IPS-15b (cell line): Measurements from ENCODE around the gene RAD51B.

Source experiments
- H3K27me3 ChIP-seq: one replicate; pipeline ENCODE4 v1.6.1; 2013; ENCODE audit warnings: low read length; ENCODE audit not compliant: control insufficient read depth, insufficient read depth
- H3K36me3 ChIP-seq: one replicate; pipeline ENCODE4 v1.6.1; 2013; ENCODE audit warnings: low read length; ENCODE audit not compliant: control insufficient read depth, insufficient read depth
- H3K4me1 ChIP-seq: one replicate; pipeline ENCODE4 v1.6.1; 2013; ENCODE audit warnings: mild to moderate bottlenecking, low read length; ENCODE audit not compliant: control insufficient read depth, insufficient read depth
- H3K4me3 ChIP-seq: one replicate; pipeline ENCODE4 v1.5.1; 2013; ENCODE audit warnings: low read depth, low read length
- H3K9ac ChIP-seq: one replicate; pipeline ENCODE4 v1.6.1; 2013; ENCODE audit warnings: low read depth, mild to moderate bottlenecking, low read length
- H3K9me3 ChIP-seq: one replicate; pipeline ENCODE4 v1.6.1; 2013; ENCODE audit warnings: mild to moderate bottlenecking, low read length; ENCODE audit not compliant: control insufficient read depth, insufficient read depth

RAD51B gene

DNA sequence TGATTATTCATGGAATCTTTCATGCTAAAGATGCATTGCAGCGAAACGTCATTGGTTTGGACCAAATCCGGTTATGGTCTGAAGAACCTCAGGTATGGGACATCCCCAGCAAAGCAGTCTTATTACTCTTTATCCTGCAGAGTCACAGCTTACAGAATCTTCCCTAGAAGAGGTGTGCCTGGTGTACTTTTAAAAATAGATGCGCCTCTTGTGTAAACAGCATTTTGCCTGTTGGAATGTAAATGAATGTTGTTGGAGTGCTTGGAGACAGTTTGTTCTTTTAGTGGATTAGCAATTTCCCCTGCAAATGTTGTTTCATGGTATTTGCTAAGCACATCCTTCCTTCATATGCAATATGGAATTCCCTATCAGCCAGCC lies 730.7 kb downstream of the RAD51B start:
- Histone ChIP-seq H3K36me3 (no peaks in the 10 kb centered on the region), H3K4me1 (peaks cover 20% of the 10 kb centered on the region), H3K4me3 (no peak overlapping the region), H3K9ac (no peak overlapping the region), H3K27me3 (peaks cover 3% of the 10 kb centered on the region), H3K9me3 (no peaks in the 10 kb centered on the region)

DNA sequence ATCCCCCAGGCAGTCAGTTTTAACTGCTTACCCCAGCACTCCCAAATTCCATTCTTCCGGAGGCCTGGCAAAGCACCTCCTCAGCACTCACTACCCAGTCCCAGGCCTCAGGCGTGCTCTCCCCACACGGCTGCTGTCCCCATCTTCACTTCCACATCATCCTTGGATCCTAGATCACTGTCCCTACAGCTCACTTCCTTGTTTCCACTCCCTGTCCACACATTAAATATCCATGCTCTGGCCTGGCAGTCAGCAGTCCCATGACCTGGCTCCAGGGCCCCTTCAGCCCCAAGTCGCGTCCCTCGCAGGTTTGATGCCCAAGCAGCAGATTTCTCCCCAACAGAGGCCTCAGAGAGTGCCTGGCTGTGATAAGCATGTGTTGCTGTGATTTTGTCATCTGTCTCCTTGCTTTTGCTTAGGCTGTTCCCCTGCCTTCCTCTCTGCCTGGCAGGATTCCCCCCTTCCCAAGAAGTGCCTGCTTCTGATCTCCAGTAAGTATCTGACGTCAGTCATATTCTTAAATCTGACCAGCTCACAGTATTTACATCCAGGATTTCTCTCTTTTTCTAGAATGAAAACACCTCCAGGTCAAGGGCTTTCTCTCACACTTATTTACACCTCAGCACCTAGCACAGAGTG lies 731.6 kb downstream of the RAD51B start:
- no peak overlapping the region for H3K9ac ChIP-seq
- H3K4me3 ChIP-seq = no peak overlapping the region
- peaks cover 3% of the 10 kb centered on the region for H3K27me3 ChIP-seq
- peaks cover 20% of the 10 kb centered on the region for H3K4me1 ChIP-seq
- no peaks in the 10 kb centered on the region for H3K36me3 ChIP-seq
- no peaks in the 10 kb centered on the region for H3K9me3 ChIP-seq

DNA sequence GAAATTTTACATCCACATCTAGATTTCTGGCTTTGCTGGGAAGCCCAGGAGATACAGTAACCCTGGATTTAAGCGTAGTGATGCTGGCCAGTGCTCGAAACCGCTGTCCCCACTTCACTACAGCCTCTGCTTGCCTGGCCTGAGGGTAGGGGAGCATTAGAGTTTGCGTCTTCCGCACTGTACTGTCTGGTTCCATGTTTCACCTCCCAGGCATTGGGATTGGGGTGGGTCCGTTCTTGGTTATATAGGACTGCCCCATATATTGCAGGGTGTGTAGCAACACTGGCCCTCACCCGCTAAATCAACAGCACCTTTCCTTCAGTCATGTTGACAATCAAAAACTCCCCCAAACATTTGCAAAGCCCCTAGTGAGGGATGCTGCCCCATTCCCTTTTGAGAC lies 732.5 kb downstream of the RAD51B start:
- H3K9me3 ChIP-seq = no peaks in the 10 kb centered on the region
- H3K36me3 ChIP-seq = no peaks in the 10 kb centered on the region
- no peaks in the 10 kb centered on the region for H3K27me3 ChIP-seq
- H3K4me1 ChIP-seq = peaks cover 20% of the 10 kb centered on the region
- H3K4me3 ChIP-seq = no peak overlapping the region
- no peak overlapping the region for H3K9ac ChIP-seq

DNA sequence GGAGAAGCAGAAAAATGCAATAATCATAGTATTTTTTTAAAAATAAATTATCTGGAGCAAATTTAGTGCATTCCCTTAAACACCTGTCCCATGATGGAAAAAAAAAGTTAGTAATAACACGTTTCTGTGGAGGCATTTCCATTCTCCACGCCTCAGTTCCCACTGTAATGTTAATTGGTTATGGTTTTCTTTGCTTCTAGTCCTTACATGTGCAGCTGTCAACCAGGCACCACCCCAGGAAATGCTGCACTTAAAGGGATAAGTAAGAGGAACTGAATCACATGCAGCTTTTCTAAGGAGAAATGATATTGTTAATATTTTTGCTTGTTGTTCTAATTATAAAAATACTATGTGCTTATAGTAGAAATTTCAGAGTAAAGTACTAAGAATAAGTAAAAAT lies 733.0 kb downstream of the RAD51B start:
- Histone ChIP-seq H3K4me1 (peaks cover 20% of the 10 kb centered on the region), H3K9me3 (no peaks in the 10 kb centered on the region), H3K36me3 (no peaks in the 10 kb centered on the region), H3K9ac (no peak overlapping the region), H3K27me3 (no peaks in the 10 kb centered on the region), H3K4me3 (no peak overlapping the region)

DNA sequence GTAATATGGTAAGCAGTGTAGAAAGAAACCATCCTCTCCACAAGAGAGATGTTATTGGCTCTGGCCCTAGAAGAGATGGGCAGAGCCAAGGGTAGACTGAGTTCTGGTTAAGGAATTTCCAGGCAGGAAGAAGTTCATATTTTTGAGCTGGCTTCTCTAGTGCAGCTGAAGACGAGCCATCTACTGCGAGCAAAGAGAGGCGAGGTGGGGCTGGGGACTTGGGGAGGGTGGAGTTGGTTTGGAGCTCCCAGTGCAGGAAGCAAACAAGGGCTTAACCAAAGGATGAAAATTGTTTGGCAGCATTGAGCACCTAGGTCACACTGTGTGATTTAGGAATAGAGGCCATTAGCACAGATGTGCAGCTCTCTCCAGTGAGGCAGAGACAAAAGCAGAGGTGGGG lies 733.7 kb downstream of the RAD51B start:
- peaks cover 20% of the 10 kb centered on the region for H3K4me1 ChIP-seq

DNA sequence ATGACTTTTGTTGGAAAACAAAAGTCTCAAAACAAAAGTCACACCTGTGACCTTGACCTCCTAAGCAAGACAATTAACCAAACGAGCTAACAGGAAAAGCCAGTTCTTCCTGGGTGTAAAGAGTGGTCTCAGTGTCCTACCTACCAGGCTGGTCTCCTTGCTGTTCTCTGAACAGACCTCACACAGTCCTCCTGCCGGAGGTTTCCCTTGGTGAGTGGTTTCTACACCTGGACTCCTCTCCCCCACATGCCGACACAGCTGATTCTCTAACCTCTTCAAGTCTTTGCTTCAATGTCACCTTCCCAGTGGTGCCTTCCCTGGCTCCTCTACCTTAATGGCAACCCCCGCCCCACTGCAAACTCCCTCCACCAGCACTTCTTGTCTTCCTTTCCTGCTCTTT lies 734.7 kb downstream of the RAD51B start:
- H3K27me3 ChIP-seq = no peaks in the 10 kb centered on the region
- H3K36me3 ChIP-seq = no peaks in the 10 kb centered on the region
- H3K4me3 ChIP-seq = no peak overlapping the region
- no peaks in the 10 kb centered on the region for H3K9me3 ChIP-seq
- H3K9ac ChIP-seq = no peak overlapping the region
- H3K4me1 ChIP-seq = peaks cover 13% of the 10 kb centered on the region

More for the DNA sequence above, 733.7 kb downstream of the RAD51B start:
- Histone ChIP-seq H3K4me3 (no peak overlapping the region), H3K27me3 (no peaks in the 10 kb centered on the region), H3K36me3 (no peaks in the 10 kb centered on the region), H3K9ac (no peak overlapping the region), H3K9me3 (no peaks in the 10 kb centered on the region)

DNA sequence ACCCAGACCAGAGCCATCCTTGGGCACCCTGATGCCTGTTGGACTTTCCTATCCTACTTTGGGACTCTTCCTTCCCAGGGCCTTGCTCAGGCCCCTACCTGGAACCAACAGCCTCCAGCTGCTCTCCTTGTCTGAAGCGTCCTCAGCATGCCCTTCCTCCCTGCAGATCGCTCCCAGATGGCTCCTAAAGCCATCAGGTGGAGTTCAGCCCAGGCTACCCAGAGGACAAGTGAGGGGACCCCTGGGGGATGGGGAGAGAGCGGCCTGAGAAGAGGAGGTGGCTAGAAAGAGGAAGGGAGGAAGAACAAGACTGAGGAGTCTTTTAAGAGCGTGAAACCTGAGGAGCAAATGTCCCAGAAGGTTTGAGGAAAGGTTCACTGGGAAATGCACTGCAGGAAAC lies 736.7 kb downstream of the RAD51B start:
- no peaks in the 10 kb centered on the region for H3K9me3 ChIP-seq
- no peak overlapping the region for H3K9ac ChIP-seq
- no peaks in the 10 kb centered on the region for H3K27me3 ChIP-seq
- no peaks in the 10 kb centered on the region for H3K36me3 ChIP-seq
- no peak overlapping the region for H3K4me3 ChIP-seq
- peaks cover 3% of the 10 kb centered on the region for H3K4me1 ChIP-seq

DNA sequence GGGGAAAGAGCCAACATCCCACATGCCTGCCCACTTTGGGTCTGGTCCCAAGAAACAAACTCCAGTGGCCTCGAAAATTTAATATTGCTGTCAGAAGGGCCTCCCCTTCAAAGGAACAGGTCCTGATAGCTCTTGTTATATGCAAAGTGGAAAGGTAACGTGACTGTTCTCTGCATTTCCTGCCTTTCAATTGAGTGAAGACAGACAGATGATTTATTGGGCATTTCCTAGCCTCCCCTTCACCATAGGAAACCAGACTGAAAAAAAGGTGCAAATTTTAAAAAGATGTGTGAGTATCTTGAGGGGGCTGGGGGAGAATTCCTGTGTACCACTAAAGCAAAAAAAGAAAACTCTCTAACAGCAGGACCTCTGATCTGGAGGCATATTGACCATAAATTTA lies 738.1 kb downstream of the RAD51B start:
- H3K9ac ChIP-seq = no peak overlapping the region
- H3K4me3 ChIP-seq = no peak overlapping the region
- peaks cover 3% of the 10 kb centered on the region for H3K4me1 ChIP-seq
- H3K9me3 ChIP-seq = no peaks in the 10 kb centered on the region
- H3K27me3 ChIP-seq = no peaks in the 10 kb centered on the region
- no peaks in the 10 kb centered on the region for H3K36me3 ChIP-seq

DNA sequence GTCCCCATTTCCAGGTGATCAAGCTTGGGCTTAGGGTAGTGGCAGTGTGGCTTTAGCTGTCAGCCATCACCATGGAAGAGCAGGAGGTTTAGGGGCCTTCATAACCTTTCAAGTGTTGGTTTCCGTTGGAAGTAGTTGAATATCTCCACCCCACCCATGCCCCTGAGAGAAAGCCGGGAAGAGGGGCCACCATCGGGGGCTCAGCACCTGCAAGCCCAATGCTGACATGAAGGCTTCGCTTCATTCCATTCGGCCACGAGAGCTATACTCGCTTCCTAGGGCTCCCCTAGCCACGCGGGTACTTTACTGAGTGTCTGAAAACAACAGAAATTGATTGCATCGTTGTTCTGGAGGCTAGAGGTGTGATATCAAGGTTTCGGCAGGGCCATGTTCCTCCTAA lies 738.5 kb downstream of the RAD51B start:
- Histone ChIP-seq H3K4me1 (peaks cover 3% of the 10 kb centered on the region), H3K27me3 (no peaks in the 10 kb centered on the region), H3K4me3 (no peak overlapping the region), H3K9me3 (no peaks in the 10 kb centered on the region), H3K9ac (no peak overlapping the region), H3K36me3 (no peaks in the 10 kb centered on the region)

DNA sequence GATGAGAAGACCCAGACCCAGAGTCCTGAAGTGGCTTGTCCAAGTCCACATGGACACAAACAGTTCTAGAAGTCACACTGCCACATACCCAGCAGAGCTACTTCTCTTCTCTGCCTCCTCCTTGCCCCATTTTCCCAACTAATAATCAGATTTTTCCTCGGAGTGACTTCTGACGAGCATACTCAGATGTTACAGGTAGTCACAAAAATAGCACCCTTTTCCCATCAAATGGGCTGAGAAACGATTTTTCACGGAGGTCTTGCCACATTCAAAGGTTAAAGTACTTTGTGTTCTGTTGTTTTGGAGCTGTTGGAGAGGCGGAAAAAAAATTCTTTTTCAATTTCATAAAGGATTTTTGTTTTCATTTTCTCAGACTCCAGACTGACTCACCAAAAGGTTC lies 740.4 kb downstream of the RAD51B start:
- H3K4me1 ChIP-seq = peaks cover 9% of the 10 kb centered on the region
- no peaks in the 10 kb centered on the region for H3K27me3 ChIP-seq

DNA sequence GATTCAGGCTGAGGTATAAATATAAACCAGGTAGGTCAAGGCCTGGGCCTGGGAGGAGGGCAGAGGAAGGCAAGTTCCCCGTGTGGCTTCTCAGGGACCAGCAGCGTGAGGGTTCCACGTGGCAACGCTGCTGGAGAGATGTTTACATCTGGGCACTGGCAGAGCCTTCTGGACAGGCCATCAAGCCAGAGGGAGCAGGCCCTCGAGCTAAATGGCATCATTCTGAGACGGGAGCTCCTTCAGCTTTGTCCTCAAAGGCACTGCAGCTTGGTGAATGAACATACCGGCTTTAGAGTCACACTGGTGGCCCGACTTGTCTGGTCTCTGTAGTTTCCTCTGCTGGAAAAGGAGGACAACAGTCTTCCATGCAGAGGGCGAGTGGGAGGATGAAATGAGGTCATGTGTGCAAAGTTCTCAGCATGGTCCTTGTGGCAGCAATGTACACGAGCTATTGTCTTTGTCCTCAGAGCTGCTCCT lies 742.0 kb downstream of the RAD51B start:
- no peaks in the 10 kb centered on the region for H3K9me3 ChIP-seq
- H3K9ac ChIP-seq = no peak overlapping the region
- H3K4me3 ChIP-seq = no peak overlapping the region
- peaks cover 9% of the 10 kb centered on the region for H3K4me1 ChIP-seq
- no peaks in the 10 kb centered on the region for H3K27me3 ChIP-seq
- no peaks in the 10 kb centered on the region for H3K36me3 ChIP-seq

More for the DNA sequence above, 740.4 kb downstream of the RAD51B start:
- H3K4me3 ChIP-seq = no peak overlapping the region
- no peak overlapping the region for H3K9ac ChIP-seq
- no peaks in the 10 kb centered on the region for H3K9me3 ChIP-seq
- no peaks in the 10 kb centered on the region for H3K36me3 ChIP-seq

DNA sequence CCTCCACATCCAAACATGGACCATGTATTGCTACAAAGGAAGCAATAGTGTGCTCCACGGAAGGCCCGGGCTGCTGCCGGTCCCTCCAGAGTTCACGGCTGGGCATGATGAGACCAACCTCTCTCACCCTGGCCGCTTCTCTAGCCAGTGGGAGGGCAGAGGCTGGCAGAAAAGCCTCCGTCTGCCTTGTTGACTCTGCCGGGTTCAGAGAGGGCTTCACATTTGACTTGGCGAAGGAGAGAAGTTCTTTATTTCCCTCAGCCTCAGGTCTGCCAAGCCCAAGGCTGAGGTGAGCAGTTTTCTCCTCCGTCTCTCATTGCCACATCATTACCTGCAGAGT lies 743.3 kb downstream of the RAD51B start:
- Histone ChIP-seq H3K4me1 (peaks cover 9% of the 10 kb centered on the region), H3K9me3 (no peaks in the 10 kb centered on the region), H3K36me3 (no peaks in the 10 kb centered on the region), H3K9ac (no peak overlapping the region), H3K4me3 (no peak overlapping the region), H3K27me3 (no peaks in the 10 kb centered on the region)
